Mesenchymal stem cell (in vitro differentiated cells and primary cell): ENCODE data around the gene DIRAS1.

Experiments used
- DNase-seq: peaks from one replicate; pipeline ENCODE4 v3.0.0-alpha.2; 2013
- H2AFZ ChIP-seq: one replicate; pipeline ENCODE4 v1.6.1; 2013; ENCODE audit warnings: low read depth, mild to moderate bottlenecking, control low read depth, inconsistent platforms, low read length, moderate library complexity
- H2AK5ac ChIP-seq: 2 replicates; pipeline ENCODE4 v1.6.1; 2013; ENCODE audit warnings: low read length, moderate library complexity, mild to moderate bottlenecking, inconsistent platforms; ENCODE audit not compliant: severe bottlenecking
- H2BK120ac ChIP-seq: one replicate; pipeline ENCODE4 v1.6.1; 2013; ENCODE audit warnings: low read depth, mild to moderate bottlenecking, inconsistent platforms, low read length, moderate library complexity
- H2BK12ac ChIP-seq, 2 experiments: one replicate each; pipeline ENCODE4 v1.6.1; 2013; ENCODE audit warnings: inconsistent platforms in 2 of 2, low read length in 2 of 2, mild to moderate bottlenecking in 2 of 2, moderate library complexity in 2 of 2, control low read depth in 1 of 2
- H2BK15ac ChIP-seq: one replicate; pipeline ENCODE4 v1.6.1; 2013; ENCODE audit warnings: mild to moderate bottlenecking, low read depth, inconsistent platforms; ENCODE audit not compliant: poor library complexity, severe bottlenecking
- H2BK5ac ChIP-seq: 2 replicates; pipeline ENCODE4 v1.6.1; 2013; ENCODE audit warnings: low read depth, mild to moderate bottlenecking, low read length, control low read depth, inconsistent platforms; ENCODE audit not compliant: poor library complexity, severe bottlenecking
- H3K14ac ChIP-seq, 2 experiments: one replicate each; pipeline ENCODE4 v1.6.1; 2013; ENCODE audit warnings: inconsistent platforms in 2 of 2, low read length in 2 of 2, control low read depth in 1 of 2, mild to moderate bottlenecking in 1 of 2, moderate library complexity in 1 of 2
- H3K18ac ChIP-seq, 2 experiments: one replicate each; pipeline ENCODE4 v1.6.1; 2013; ENCODE audit warnings: inconsistent platforms in 2 of 2, low read length in 2 of 2, control low read depth in 1 of 2, low read depth in 1 of 2, mild to moderate bottlenecking in 1 of 2
- H3K23ac ChIP-seq, 2 experiments: one replicate each; pipeline ENCODE4 v1.6.1; 2013; ENCODE audit warnings: inconsistent platforms in 2 of 2, low read length in 2 of 2, mild to moderate bottlenecking in 2 of 2, moderate library complexity in 2 of 2, control low read depth in 1 of 2
- H3K27ac ChIP-seq: 2 replicates; pipeline ENCODE4 v1.5.1; 2013; ENCODE audit warnings: mild to moderate bottlenecking, moderate library complexity, low read length, control low read depth, inconsistent platforms; ENCODE audit not compliant: poor library complexity, severe bottlenecking
- H3K27me3 ChIP-seq, 2 experiments: 2 replicates each; pipeline versions ENCODE4 v1.6.1 to v1.7.0; 2013; ENCODE audit warnings: low read length in 2 of 2, mild to moderate bottlenecking in 2 of 2, moderate library complexity in 2 of 2, control low read depth in 1 of 2, inconsistent platforms in 1 of 2; ENCODE audit not compliant: control insufficient read depth in 1 of 2, insufficient read depth in 1 of 2
- H3K36me3 ChIP-seq, 2 experiments: 2 replicates each; pipeline versions ENCODE4 v1.6.1 to v1.7.0; 2013; ENCODE audit warnings: low read length in 2 of 2, control low read depth in 1 of 2, inconsistent platforms in 1 of 2, low read depth in 1 of 2, mild to moderate bottlenecking in 1 of 2; ENCODE audit not compliant: insufficient read depth in 2 of 2, control insufficient read depth in 1 of 2
- H3K4ac ChIP-seq, 2 experiments: one replicate each; pipeline ENCODE4 v1.6.1; 2013; ENCODE audit warnings: inconsistent platforms in 2 of 2, low read length in 2 of 2, mild to moderate bottlenecking in 2 of 2, moderate library complexity in 2 of 2, control low read depth in 1 of 2, low read depth in 1 of 2
- H3K4me1 ChIP-seq: 2 replicates; pipeline ENCODE4 v1.6.1; 2013; ENCODE audit warnings: low read depth, low read length, control low read depth; ENCODE audit not compliant: control insufficient read depth, insufficient read depth
- H3K4me2 ChIP-seq: 2 replicates; pipeline ENCODE4 v1.6.1; 2013; ENCODE audit warnings: low read length, mild to moderate bottlenecking, inconsistent platforms; ENCODE audit not compliant: poor library complexity, severe bottlenecking
- H3K4me3 ChIP-seq, 2 experiments: 2 replicates each; pipeline versions ENCODE4 v1.5.1 to v1.7.0; 2013; ENCODE audit warnings: low read length in 2 of 2, mild to moderate bottlenecking in 2 of 2, control low read depth in 1 of 2, low read depth in 1 of 2; ENCODE audit not compliant: insufficient read depth in 1 of 2
- H3K79me1 ChIP-seq: replicated peaks from 2 replicates; pipeline ENCODE4 v1.6.1; 2013; ENCODE audit warnings: mild to moderate bottlenecking, control low read depth, low read length, inconsistent platforms; ENCODE audit not compliant: poor library complexity, severe bottlenecking
- H3K9ac ChIP-seq: 2 replicates; pipeline ENCODE4 v1.7.0; 2013; ENCODE audit warnings: mild to moderate bottlenecking, low read length, moderate library complexity
- H3K9me3 ChIP-seq: 2 replicates; pipeline ENCODE4 v1.7.0; 2013; ENCODE audit warnings: mild to moderate bottlenecking, low read length; ENCODE audit not compliant: control insufficient read depth
- H4K8ac ChIP-seq: one replicate; pipeline ENCODE4 v1.6.1; 2013; ENCODE audit warnings: inconsistent platforms, mild to moderate bottlenecking, low read length, moderate library complexity
- H4K91ac ChIP-seq: one replicate; pipeline ENCODE4 v1.6.1; 2013; ENCODE audit warnings: mild to moderate bottlenecking, low read length, inconsistent platforms
- WGBS: methylation state at CpG from one replicate; pipeline ENCODE4 v1.1.7; 2013; ENCODE audit warnings: mixed read lengths; 5-methylcytosine and 5-hydroxymethylcytosine counted together

The DIRAS1 gene

DNA sequence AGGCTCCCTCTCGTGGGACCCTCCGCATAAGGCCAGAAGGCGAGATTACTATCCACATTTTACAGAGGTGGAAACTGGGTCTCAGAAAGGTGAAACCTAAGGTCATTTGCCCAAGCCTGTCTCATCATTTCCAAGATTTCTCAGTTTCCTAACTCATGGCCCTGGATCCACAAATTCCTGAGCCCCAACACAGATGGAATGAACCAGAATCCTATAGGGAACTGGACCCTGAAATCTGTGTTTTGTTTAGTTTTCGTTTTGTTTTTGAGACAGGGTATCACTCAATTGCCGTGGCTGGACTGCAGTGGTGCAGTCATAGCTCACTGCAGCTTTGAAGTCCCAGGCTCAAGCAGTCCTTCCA, 18.1 kb downstream of the DIRAS1 start:
- Histone ChIP-seq H4K91ac (no peak overlapping the region), H3K9ac (no peak overlapping the region), H3K14ac (no peak overlapping the region), H3K4ac (no peak overlapping the region), H3K9me3 (no peaks in the 10 kb centered on the region), H3K23ac (no peak overlapping the region), H2AFZ (no peak overlapping the region), H3K27ac (no peak overlapping the region), H2BK15ac (no peak overlapping the region), H2BK5ac (no peak overlapping the region), H3K79me1 (no peaks in the 10 kb centered on the region), H3K4me3 (no peak overlapping the region), H2BK120ac (no peak overlapping the region), H3K18ac (no peak overlapping the region), H2BK12ac (no peak overlapping the region), H3K27me3 (peaks cover 54 to 61% of the 10 kb centered on the region in 2 experiments), H3K4me1 (peaks cover 6% of the 10 kb centered on the region), H2AK5ac (no peak overlapping the region), H3K4me2 (no peak overlapping the region), H3K36me3 (no peaks in the 10 kb centered on the region), H4K8ac (no peak overlapping the region)
- 79% methylated on average over 5 of the region's 5 CpGs for WGBS
- no peak for DNase-seq

DNA sequence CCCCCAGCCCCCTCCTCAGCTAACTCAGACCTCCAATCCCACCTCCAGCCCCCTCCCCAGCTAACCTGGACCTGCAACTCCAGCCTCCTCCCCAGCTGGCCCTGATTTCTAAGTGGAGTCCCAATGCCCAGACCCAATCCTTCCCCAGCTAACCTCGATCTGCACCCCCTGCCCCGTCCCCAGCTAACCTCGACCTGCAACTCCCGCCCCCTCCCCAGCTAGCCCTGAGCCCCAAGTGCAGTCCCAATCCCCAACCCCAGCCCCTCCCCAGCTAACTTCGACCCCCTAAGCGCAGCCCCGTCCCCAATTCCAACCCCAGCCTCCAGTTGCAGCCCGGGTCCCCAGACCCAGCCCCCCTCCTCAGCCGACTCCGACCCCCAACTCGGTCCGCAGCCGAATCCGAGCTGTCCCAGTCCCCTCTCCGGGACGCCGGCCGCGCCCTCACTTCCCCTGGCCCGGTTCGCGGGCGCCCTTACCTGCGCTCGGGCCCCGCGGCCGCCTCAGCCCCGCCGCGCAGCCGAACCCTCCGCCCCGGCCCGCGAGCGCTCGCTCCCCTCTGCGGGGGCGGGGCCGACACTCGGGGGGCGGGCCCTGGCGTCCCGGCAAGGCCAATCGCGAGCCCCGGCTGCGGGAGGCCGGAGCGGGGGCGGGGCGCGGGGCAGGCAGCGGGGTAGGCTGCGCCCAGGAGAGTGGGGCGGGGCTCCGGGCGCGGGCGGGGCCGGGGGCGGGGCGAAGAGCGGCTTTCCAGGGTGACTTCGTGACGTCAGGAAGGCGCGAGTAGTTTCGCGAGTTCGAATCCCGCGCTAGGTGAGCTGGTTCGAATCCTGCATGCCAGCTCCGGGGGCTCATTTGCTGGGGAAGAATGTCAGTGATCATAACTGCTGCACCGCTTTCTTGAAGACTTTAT, 18.7 kb downstream of the DIRAS1 start, which contains the start of gene GNG7:
Gene GNG7, minus strand, starts transcription at position 525 of the 907 bp plus-strand sequence. CDS start 182,006 bp downstream, outside the sequence.
- Histone ChIP-seq H2AFZ (no peak within 1 kb of the TSS), H3K4me3 (peak within 1 kb of the TSS in 1 of 2 experiments; percentile 54), H2BK120ac (no peak within 1 kb of the TSS), H2BK12ac (peak within 1 kb of the TSS in 1 of 2 experiments; percentile 60), H3K4ac (peak within 1 kb of the TSS in 1 of 2 experiments; percentile 15), H3K4me2 (peak within 1 kb of the TSS; percentile 77), H3K23ac (no peak within 1 kb of the TSS), H3K27ac (no peak within 1 kb of the TSS), H3K79me1 (no peaks in the 10 kb centered on the region), H3K9me3 (no peaks in the 10 kb centered on the region), H2BK5ac (no peak within 1 kb of the TSS), H3K27me3 (peaks cover 54 to 61% of the 10 kb centered on the region in 2 experiments), H2BK15ac (peak within 1 kb of the TSS; percentile 80), H4K91ac (no peak within 1 kb of the TSS), H3K4me1 (peaks cover 6% of the 10 kb centered on the region), H3K36me3 (no peaks in the 10 kb centered on the region), H4K8ac (peak within 1 kb of the TSS; percentile 37), H3K14ac (no peak within 1 kb of the TSS), H3K9ac (no peak within 1 kb of the TSS), H3K18ac (peak within 1 kb of the TSS; percentile 43 to 49), H2AK5ac (no peak within 1 kb of the TSS)
- WGBS: 3% methylated on average over 58 of the region's 77 CpGs
- DNase-seq: peak; percentile 78

GRCh38 chr19:2701361-2702169, 19.6 kb downstream of the DIRAS1 start:
- Histone ChIP-seq H3K4me2 (no peak overlapping the region), H3K36me3 (no peaks in the 10 kb centered on the region), H4K8ac (no peak overlapping the region), H2AFZ (no peak overlapping the region), H3K9ac (no peak overlapping the region), H2BK15ac (no peak overlapping the region), H3K4me1 (peaks cover 6% of the 10 kb centered on the region), H3K4ac (no peak overlapping the region), H3K79me1 (no peaks in the 10 kb centered on the region), H3K27me3 (peaks cover 54 to 63% of the 10 kb centered on the region in 2 experiments), H3K23ac (no peak overlapping the region), H3K4me3 (no peak overlapping the region), H4K91ac (no peak overlapping the region), H3K27ac (no peak overlapping the region), H2BK120ac (no peak overlapping the region), H2AK5ac (no peak overlapping the region), H3K18ac (no peak overlapping the region), H2BK5ac (no peak overlapping the region), H3K14ac (no peak overlapping the region), H3K9me3 (no peaks in the 10 kb centered on the region), H2BK12ac (no peak overlapping the region)
- 5% methylated on average over 9 of the region's 9 CpGs for WGBS
- DNase-seq: no peak
